KG1 (cell line): ENCODE results near the gene PRR23E.

Source experiments
- DNase-seq: peaks from one replicate; lab custom pipeline; 2025; lab: John Stamatoyannopoulos, UW

Gene PRR23E

GRCh38 chr3:127228866-127229265, 35.9 kb downstream of the PRR23E start:
- DNase-seq: no peak

GRCh38 chr3:127233371-127233770, 40.4 kb downstream of the PRR23E start:
- no peak for DNase-seq

GRCh38 chr3:127234778-127235177, 41.8 kb downstream of the PRR23E start:
- no peak for DNase-seq

- DNase-seq: no peak
These were observed 42.8 kb downstream of the PRR23E start for GRCh38 chr3:127235706-127236105.

- no peak for DNase-seq
These were observed 44.9 kb downstream of the PRR23E start for GRCh38 chr3:127237835-127238234.

- no peak for DNase-seq
These were observed 45.7 kb downstream of the PRR23E start for GRCh38 chr3:127238602-127239001.

- DNase-seq: no peak
These were observed 54.4 kb downstream of the PRR23E start for GRCh38 chr3:127247292-127247691.
